HL-60 (cell line): ENCODE measurements around the gene WDFY4.

ENCODE experiments used
- DNase-seq, 2 experiments: peaks; one replicate each; pipeline ENCODE4 v3.0.0-alpha.2; 2010 to 2020; ENCODE audit warnings: low read depth in 1 of 2, low spot score in 1 of 2
- H3K27ac ChIP-seq: fragments of 250-450 bp; sonication (Bioruptor Pico); replicated peaks from 2 replicates; pipeline ENCODE4 v1.5.1; 2020; ENCODE audit warnings: mild to moderate bottlenecking, moderate library complexity
- H3K27me3 ChIP-seq: fragments of 250-450 bp; sonication (Bioruptor Pico); 2 replicates; pipeline ENCODE4 v1.5.1; 2021; ENCODE audit warnings: mild to moderate bottlenecking, moderate library complexity; ENCODE audit not compliant: insufficient read depth, poor library complexity, severe bottlenecking
- H3K4me3 ChIP-seq: replicated peaks from 2 replicates; pipeline ENCODE4 v1.5.1; 2011; ENCODE audit warnings: mild to moderate bottlenecking, control low read depth, low read length; ENCODE audit not compliant: insufficient read depth
- CTCF ChIP-seq: IDR thresholded peaks from one replicate; pipeline ENCODE4 v1.5.1; 2011; ENCODE audit warnings: low read length, control low read depth, inconsistent platforms; ENCODE audit not compliant: insufficient read depth
- GABPA ChIP-seq: IDR thresholded peaks from 2 replicates; pipeline ENCODE4 v1.6.1; 2012; ENCODE audit warnings: low read depth
- POLR2AphosphoS5 ChIP-seq: IDR thresholded peaks from 2 replicates; pipeline ENCODE4 v1.6.1; 2012; ENCODE audit warnings: low read depth
- REST ChIP-seq: IDR thresholded peaks from 2 replicates; pipeline ENCODE4 v1.6.1; 2012; ENCODE audit warnings: low read depth; ENCODE audit not compliant: insufficient replicate concordance
- SPI1 ChIP-seq: IDR thresholded peaks from 2 replicates; pipeline ENCODE4 v1.6.1; 2012; ENCODE audit warnings: low read depth, mild to moderate bottlenecking, borderline replicate concordance

WDFY4 gene

GRCh38 chr10:48978318-48978717, 293.6 kb downstream of the WDFY4 start:
- TF ChIP-seq REST (no peak), GABPA (no peak), SPI1 (no peak), POLR2AphosphoS5 (no peak), CTCF (no peak)
- Histone ChIP-seq H3K4me3 (no peak overlapping the region), H3K27me3 (no peaks in the 10 kb centered on the region), H3K27ac (no peak overlapping the region)
- DNase-seq = no peak

GRCh38 chr10:48981310-48981907, 296.7 kb downstream of the WDFY4 start:
- no peak overlapping the region for H3K4me3 ChIP-seq
- TF ChIP-seq SPI1 (no peak), CTCF (peak; percentile 54), REST (no peak)
- DNase-seq = peak; percentile 12 to 29
- H3K27ac ChIP-seq = no peak overlapping the region
- no peaks in the 10 kb centered on the region for H3K27me3 ChIP-seq

GRCh38 chr10:48982584-48982983, 297.9 kb downstream of the WDFY4 start:
- TF ChIP-seq SPI1 (no peak), REST (no peak), CTCF (no peak), GABPA (no peak), POLR2AphosphoS5 (no peak)
- H3K27ac ChIP-seq = no peak overlapping the region
- H3K4me3 ChIP-seq = no peak overlapping the region
- no peaks in the 10 kb centered on the region for H3K27me3 ChIP-seq
- no peak for DNase-seq
